Esophagus mucosa (tissue), 1 donor: Measurements from ENCODE around the gene CPM. TPM values are rescaled to one million over a fixed set of nuclear protein-coding genes. Genes with fewer than 3 reads are reported as not detected.
A peak's percentile ranks its signal among the peaks of the same experiment; 100 is the strongest.
"Not testable (repeated sequence)": the region's sequence is repeated elsewhere in the genome, so short reads cannot be mapped to it uniquely, and the experiment has no call there.

Experiments used
- ATAC-seq: fragments of 200-7000 bp; cut with Tn5 transposase; one replicate; pipeline ENCODE4 v1.9.1; 2020
- total RNA-seq: library from RNA; stranded (reverse); gene quantifications from one replicate; pipeline ENCODE4 v1.2.4, GENCODE V29; 2023
- donor health status: DM: yes; HTN: yes; CAD: no.

The CPM gene
- total RNA-seq, 1 donor from 2014 or later: 8.2 TPM

GRCh38 chr12:68824597-68825250, 108.2 kb downstream of the CPM start:
- ATAC-seq: no peak

- ATAC-seq: no peak
Observed at GRCh38 chr12:68824131-68824530, 108.8 kb downstream of the CPM start.

GRCh38 chr12:68823696-68824095, 109.3 kb downstream of the CPM start:
- no peak for ATAC-seq

GRCh38 chr12:68821357-68822188, 111.4 kb downstream of the CPM start:
- ATAC-seq: no peak

GRCh38 chr12:68819481-68819880, 113.5 kb downstream of the CPM start:
- ATAC-seq: not testable (repeated sequence)

- no peak for ATAC-seq
Observed at GRCh38 chr12:68815928-68816800, 116.8 kb downstream of the CPM start.

- no peak for ATAC-seq
Observed at GRCh38 chr12:68815232-68815927, 117.6 kb downstream of the CPM start.

GRCh38 chr12:68814490-68815231, 118.3 kb downstream of the CPM start:
- ATAC-seq: no peak

GRCh38 chr12:68813242-68813593, 119.8 kb downstream of the CPM start:
- no peak for ATAC-seq

- no peak for ATAC-seq
Observed at GRCh38 chr12:68812553-68813241, 120.3 kb downstream of the CPM start.

- not testable (repeated sequence) for ATAC-seq
Observed at GRCh38 chr12:68811573-68811972, 121.4 kb downstream of the CPM start.

GRCh38 chr12:68810027-68810389, 123.0 kb downstream of the CPM start:
- not testable (repeated sequence) for ATAC-seq

GRCh38 chr12:68809190-68810026, 123.6 kb downstream of the CPM start:
- no peak for ATAC-seq

- peak; percentile 90 for ATAC-seq
Observed at GRCh38 chr12:68808388-68809189, 124.4 kb downstream of the CPM start.

GRCh38 chr12:68807576-68808387, 125.2 kb downstream of the CPM start, which contains the start of gene MDM2:
Gene MDM2, plus strand, starts transcription at chr12:68808177. Its CDS starts 301 bp downstream, at chr12:68808478.
- ATAC-seq: peak; percentile 94

GRCh38 chr12:68807274-68807575, 125.7 kb downstream of the CPM start:
- ATAC-seq: not testable (repeated sequence)

- no peak for ATAC-seq
Observed at GRCh38 chr12:68806488-68807237, 126.3 kb downstream of the CPM start.
